Hepatocyte (in vitro differentiated cells): ENCODE measurements around the gene CALD1. TPM values are rescaled to one million over a fixed set of nuclear protein-coding genes. Genes with fewer than 3 reads are reported as not detected.
A peak's percentile ranks its signal among the peaks of the same experiment; 100 is the strongest.

Experiments used
- DNase-seq: peaks from one replicate; pipeline ENCODE4 v3.0.0-alpha.2; 2016; ENCODE audit warnings: low spot score
- H2AFZ ChIP-seq: fragments of 200-600 bp; sonication (generic); 2 replicates; pipeline ENCODE4 v1.6.0; 2016; ENCODE audit warnings: antibody characterized with exemption, mild to moderate bottlenecking
- H3K27ac ChIP-seq: fragments of 200-600 bp; sonication (generic); 2 replicates; pipeline ENCODE4 v1.5.1; 2016; ENCODE audit warnings: mild to moderate bottlenecking
- H3K27me3 ChIP-seq: fragments of 200-600 bp; sonication (generic); 2 replicates; pipeline ENCODE4 v1.6.1; 2016
- H3K36me3 ChIP-seq: fragments of 200-600 bp; sonication (generic); replicated peaks from 2 replicates; pipeline ENCODE4 v1.5.1; 2016; ENCODE audit warnings: low read depth; ENCODE audit not compliant: insufficient read depth
- H3K4me1 ChIP-seq: fragments of 200-600 bp; sonication (generic); 2 replicates; pipeline ENCODE4 v1.5.1; 2016; ENCODE audit warnings: mild to moderate bottlenecking, moderate library complexity; ENCODE audit not compliant: insufficient read depth
- H3K4me2 ChIP-seq: fragments of 200-600 bp; sonication (generic); 2 replicates; pipeline ENCODE4 v1.6.0; 2016
- H3K4me3 ChIP-seq: fragments of 200-600 bp; sonication (generic); 2 replicates; pipeline ENCODE4 v1.5.1; 2016; ENCODE audit warnings: mild to moderate bottlenecking
- H3K79me2 ChIP-seq: fragments of 200-600 bp; sonication (generic); 2 replicates; pipeline ENCODE4 v1.6.0; 2017; ENCODE audit warnings: mild to moderate bottlenecking
- H3K9me2 ChIP-seq: fragments of 200-600 bp; sonication (generic); replicated peaks from 2 replicates; pipeline ENCODE4 v1.6.0; 2017; ENCODE audit warnings: mild to moderate bottlenecking; ENCODE audit not compliant: insufficient read depth
- H3K9me3 ChIP-seq: fragments of 200-600 bp; sonication (generic); 2 replicates; pipeline ENCODE4 v1.5.1; 2016; ENCODE audit warnings: low read depth, mild to moderate bottlenecking
- H4K20me1 ChIP-seq: fragments of 200-600 bp; sonication (generic); 2 replicates; pipeline ENCODE4 v1.6.0; 2016; ENCODE audit warnings: mild to moderate bottlenecking; ENCODE audit not compliant: insufficient read depth, poor library complexity, severe bottlenecking
- CTCF ChIP-seq: fragments of 200-600 bp; sonication (generic); IDR thresholded peaks from 2 replicates; pipeline ENCODE4 v1.5.1; 2016; ENCODE audit warnings: antibody characterized with exemption, mild to moderate bottlenecking; ENCODE audit not compliant: poor library complexity
- EZH2 ChIP-seq: fragments of 200-600 bp; sonication (generic); IDR thresholded peaks from 2 replicates; pipeline ENCODE4 v1.6.1; 2016; ENCODE audit warnings: antibody characterized with exemption, mild to moderate bottlenecking, borderline replicate concordance
- EZH2phosphoT487 ChIP-seq: fragments of 200-600 bp; sonication (generic); IDR thresholded peaks from one replicate; pipeline ENCODE4 v1.6.1; 2018; ENCODE audit warnings: antibody characterized with exemption, mild to moderate bottlenecking, low read depth, moderate library complexity; ENCODE audit not compliant: unreplicated experiment, severe bottlenecking
- WGBS: methylation state at CpG from one replicate; pipeline ENCODE4 v1.1.6; 2016; ENCODE audit warnings: low lambda C conversion rate; ENCODE audit errors: missing lambda C conversion rate; 5-methylcytosine and 5-hydroxymethylcytosine counted together
- polyA plus RNA-seq: library from polyadenylated mRNA; unstranded; fragments of >200 nt; fragmentation: Nextera tagmentation; extraction: Ambion mirVana; gene quantifications from 2 replicates; pipeline ENCODE4 v1.2.1, GENCODE V29; 2016
- total RNA-seq: library from RNA; depleted of rRNA; stranded (reverse); fragments of >200 nt; gene quantifications from 2 replicates; pipeline ENCODE4 v1.2.3, GENCODE V29; 2014

The CALD1 gene
- total and polyA plus RNA-seq, 2 experiments from 2014 or later, result 207 to 333 TPM

- no peak overlapping the region for H3K4me2 ChIP-seq
- H3K79me2 ChIP-seq, result no peaks in the 10 kb centered on the region
- no peaks in the 10 kb centered on the region for H3K36me3 ChIP-seq
- no peaks in the 10 kb centered on the region for H3K9me3 ChIP-seq
- TF ChIP-seq CTCF (no peak), EZH2phosphoT487 (no peak), EZH2 (no peak)
- no peaks in the 10 kb centered on the region for H3K9me2 ChIP-seq
- no peak overlapping the region for H2AFZ ChIP-seq
- peaks cover 4% of the 10 kb centered on the region for H3K4me1 ChIP-seq
- no peak overlapping the region for H3K27ac ChIP-seq
- no peaks in the 10 kb centered on the region for H3K27me3 ChIP-seq
- no peak for DNase-seq
- no peaks in the 10 kb centered on the region for H4K20me1 ChIP-seq
- H3K4me3 ChIP-seq, result no peak overlapping the region
- 98% methylated on average over 5 of the region's 5 CpGs for WGBS
Observed at GRCh38 chr7:134747326-134747725, 32.1 kb upstream of the CALD1 start.

DNA sequence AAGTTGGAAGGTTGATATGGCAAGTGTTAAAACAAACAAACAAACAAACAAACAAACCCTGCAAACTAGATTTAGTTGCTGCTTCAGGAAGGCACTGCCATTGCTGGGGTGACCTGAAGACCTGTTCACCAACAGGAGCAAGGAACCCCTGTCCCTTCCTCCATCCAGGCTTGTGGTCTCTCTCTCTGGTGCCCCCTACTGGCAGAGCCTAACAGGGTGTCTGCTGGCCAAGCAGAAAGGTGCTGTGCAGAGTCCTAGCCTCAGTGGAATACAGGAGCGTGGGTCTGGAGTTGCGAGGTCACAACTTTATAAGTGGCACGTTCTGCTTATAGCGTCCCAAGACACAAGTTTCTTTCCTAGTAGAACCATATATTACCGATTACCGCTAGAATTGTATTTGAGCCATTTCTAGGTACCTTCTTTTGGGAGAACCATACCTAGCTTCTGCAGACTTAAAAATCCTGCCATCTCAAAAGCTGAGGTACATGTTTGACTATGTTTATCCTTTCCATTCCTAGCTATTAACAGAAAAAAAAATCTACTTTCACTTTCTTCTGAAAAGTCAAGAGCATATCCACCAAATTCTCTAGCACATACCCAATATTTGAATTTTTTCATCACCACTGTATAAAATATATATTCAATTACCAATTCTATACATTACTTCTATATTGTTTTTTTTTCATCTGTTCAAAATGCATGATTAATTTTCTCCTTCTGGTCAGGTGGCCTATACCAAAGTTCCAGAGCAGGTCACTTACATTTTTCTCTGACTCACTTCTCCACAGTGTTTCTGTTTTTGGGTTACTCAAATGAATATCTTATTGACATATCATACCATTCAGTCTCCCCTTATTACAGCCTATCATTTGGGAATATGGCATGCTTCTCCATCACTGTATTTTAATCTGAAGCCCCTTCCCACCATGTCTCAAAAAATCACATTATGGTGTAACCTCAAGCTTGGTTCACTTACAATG lies 29.1 kb upstream of the CALD1 start:
- Histone ChIP-seq H3K9me3 (no peaks in the 10 kb centered on the region), H3K27me3 (no peaks in the 10 kb centered on the region), H3K36me3 (no peaks in the 10 kb centered on the region), H3K4me3 (no peak overlapping the region), H3K9me2 (no peaks in the 10 kb centered on the region), H3K79me2 (no peaks in the 10 kb centered on the region), H4K20me1 (no peaks in the 10 kb centered on the region), H3K4me2 (no peak overlapping the region), H2AFZ (no peak overlapping the region), H3K27ac (no peak overlapping the region), H3K4me1 (no peaks in the 10 kb centered on the region)
- TF ChIP-seq EZH2 (no peak), EZH2phosphoT487 (no peak), CTCF (peak; percentile 48)
- peak; percentile 32 for DNase-seq
- 73% methylated on average over 6 of the region's 6 CpGs for WGBS

DNA sequence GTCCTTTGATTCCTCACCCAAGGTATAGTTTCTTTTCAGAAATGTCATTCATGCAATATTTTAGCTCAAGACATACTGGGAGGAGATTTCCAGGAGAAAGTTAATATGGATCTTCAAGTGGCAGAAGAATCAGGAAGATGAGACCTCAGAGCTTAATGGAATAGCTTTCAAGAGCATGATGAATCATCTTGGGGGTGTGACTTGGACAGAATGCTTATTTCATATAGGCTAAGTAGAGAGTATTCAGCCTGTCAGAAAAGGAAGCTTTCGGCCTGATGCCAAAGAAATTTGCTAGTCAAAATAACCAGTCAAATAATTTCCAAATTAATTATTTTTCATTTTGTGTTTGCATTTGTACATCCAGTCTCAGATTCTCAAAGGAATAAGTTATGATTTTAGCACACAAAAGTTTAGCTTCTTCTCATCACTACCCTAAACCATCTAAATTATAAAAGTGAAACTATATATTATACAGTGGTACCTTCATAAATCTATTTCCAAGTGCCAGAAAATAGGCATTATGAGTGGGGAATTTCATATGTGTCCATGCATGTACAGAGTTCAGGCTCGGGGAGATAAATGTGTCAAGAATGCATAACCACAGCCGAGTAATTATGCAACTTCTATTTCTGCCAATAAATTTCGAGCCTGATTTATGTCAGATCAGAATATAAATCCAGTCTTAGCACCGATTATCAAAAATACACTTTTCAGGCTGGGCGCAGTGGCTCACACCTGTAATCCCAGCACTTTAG lies 27.3 kb upstream of the CALD1 start:
- Histone ChIP-seq H3K4me1 (no peaks in the 10 kb centered on the region), H4K20me1 (no peaks in the 10 kb centered on the region), H2AFZ (no peak overlapping the region), H3K79me2 (no peaks in the 10 kb centered on the region), H3K4me2 (no peak overlapping the region), H3K27ac (no peak overlapping the region), H3K9me2 (no peaks in the 10 kb centered on the region), H3K4me3 (no peak overlapping the region), H3K9me3 (no peaks in the 10 kb centered on the region), H3K36me3 (no peaks in the 10 kb centered on the region), H3K27me3 (no peaks in the 10 kb centered on the region)
- WGBS, result 90% methylated on average over 6 of the region's 6 CpGs
- DNase-seq, result no peak
- TF ChIP-seq EZH2phosphoT487 (no peak), CTCF (no peak), EZH2 (no peak)
